ENCODE measurements around the gene KRTAP17-1.

DNA sequence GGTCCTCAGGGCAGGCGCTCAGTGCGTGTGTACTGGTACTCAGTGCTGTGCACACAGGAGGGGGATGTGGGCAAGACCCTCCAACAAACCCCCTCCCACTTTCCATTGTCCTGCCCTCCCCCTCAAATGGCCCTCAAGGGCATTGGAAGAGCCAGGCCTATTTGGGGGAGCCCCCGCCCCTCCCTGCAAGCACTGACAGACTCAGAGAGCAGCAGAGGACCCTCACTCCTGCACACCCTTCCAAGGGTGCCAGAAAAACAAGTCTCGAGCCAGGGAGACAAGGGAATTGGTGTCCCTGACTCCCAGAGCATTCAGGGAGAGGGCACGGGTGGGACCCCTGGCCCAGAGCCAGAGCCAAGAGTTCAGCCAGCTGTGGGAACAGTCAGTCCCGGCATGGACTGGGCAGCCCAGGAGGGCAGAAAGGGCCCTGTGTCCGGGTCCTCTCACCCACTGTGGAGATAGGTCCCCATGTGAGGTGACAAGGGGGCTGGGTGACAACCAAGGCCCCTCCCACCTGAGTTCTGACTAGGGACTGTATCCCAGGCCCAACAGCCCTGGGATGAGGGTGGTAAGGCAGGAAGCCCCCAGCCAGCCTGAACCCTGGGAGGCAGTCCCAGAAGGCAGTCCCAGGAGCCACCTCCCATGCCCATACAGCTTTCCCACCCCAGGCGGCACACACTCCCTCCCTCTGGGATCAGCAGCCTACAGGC is 12.1 kb upstream of the KRTAP17-1 start:
- no peak for TF ChIP-seq POLR2A (IDR thresholded peaks at IDR 0.05)
- TF ChIP-seq, protein P1, sequence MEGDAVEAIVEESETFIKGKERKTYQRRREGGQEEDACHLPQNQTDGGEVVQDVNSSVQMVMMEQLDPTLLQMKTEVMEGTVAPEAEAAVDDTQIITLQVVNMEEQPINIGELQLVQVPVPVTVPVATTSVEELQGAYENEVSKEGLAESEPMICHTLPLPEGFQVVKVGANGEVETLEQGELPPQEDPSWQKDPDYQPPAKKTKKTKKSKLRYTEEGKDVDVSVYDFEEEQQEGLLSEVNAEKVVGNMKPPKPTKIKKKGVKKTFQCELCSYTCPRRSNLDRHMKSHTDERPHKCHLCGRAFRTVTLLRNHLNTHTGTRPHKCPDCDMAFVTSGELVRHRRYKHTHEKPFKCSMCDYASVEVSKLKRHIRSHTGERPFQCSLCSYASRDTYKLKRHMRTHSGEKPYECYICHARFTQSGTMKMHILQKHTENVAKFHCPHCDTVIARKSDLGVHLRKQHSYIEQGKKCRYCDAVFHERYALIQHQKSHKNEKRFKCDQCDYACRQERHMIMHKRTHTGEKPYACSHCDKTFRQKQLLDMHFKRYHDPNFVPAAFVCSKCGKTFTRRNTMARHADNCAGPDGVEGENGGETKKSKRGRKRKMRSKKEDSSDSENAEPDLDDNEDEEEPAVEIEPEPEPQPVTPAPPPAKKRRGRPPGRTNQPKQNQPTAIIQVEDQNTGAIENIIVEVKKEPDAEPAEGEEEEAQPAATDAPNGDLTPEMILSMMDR (IDR thresholded peaks at IDR 0.05): no peak
- no peak for TF ChIP-seq POLR2AphosphoS5 (IDR thresholded peaks at IDR 0.05)

Data from breast epithelium (tissue), 3 donors.